Measurements from ENCODE around the gene EIF5A2. TPM values are rescaled to one million over a fixed set of nuclear protein-coding genes. Genes with fewer than 3 reads are reported as not detected.

EIF5A2 gene
- total RNA-seq, 1 donor from 2014 or later: 10.0 TPM

GRCh38 chr3:170866499-170866898 is 41.9 kb downstream of the EIF5A2 start:
- peaks cover 22% of the 10 kb centered on the region for H3K4me1 Mint-ChIP-seq (ENCODE audit: unreplicated experiment)
- no peak for TF ChIP-seq CTCF (conservative IDR thresholded peaks at IDR 0.05)
- peaks cover 31% of the 10 kb centered on the region for H3K36me3 Mint-ChIP-seq
- H3K4me3 Mint-ChIP-seq: no peak overlapping the region
- peaks cover 6% of the 10 kb centered on the region for H3K9me3 Mint-ChIP-seq
- no peak for DNase-seq (ENCODE audit: extremely low spot score, unreplicated experiment)
- no peak overlapping the region for H3K27ac Mint-ChIP-seq
- no peaks in the 10 kb centered on the region for H3K27me3 Mint-ChIP-seq

- Mint-ChIP-seq H3K4me3 (no peak overlapping the region), H3K27ac (no peak overlapping the region), H3K27me3 (no peaks in the 10 kb centered on the region), H3K9me3 (peaks cover 6% of the 10 kb centered on the region), H3K36me3 (peaks cover 31% of the 10 kb centered on the region), H3K4me1 (ENCODE audit: unreplicated experiment) (peaks cover 17% of the 10 kb centered on the region)
- no peak for TF ChIP-seq CTCF (conservative IDR thresholded peaks at IDR 0.05)
- no peak for DNase-seq (ENCODE audit: extremely low spot score, unreplicated experiment)
Measured at GRCh38 chr3:170865209-170866094, 43.0 kb downstream of the EIF5A2 start.

- no peak overlapping the region for H3K4me3 Mint-ChIP-seq
- no peak for DNase-seq (ENCODE audit: extremely low spot score, unreplicated experiment)
- H3K27ac Mint-ChIP-seq: no peak overlapping the region
- H3K9me3 Mint-ChIP-seq: peaks cover 6% of the 10 kb centered on the region
- H3K27me3 Mint-ChIP-seq: no peaks in the 10 kb centered on the region
- no peak for TF ChIP-seq CTCF (conservative IDR thresholded peaks at IDR 0.05)
- peaks cover 28% of the 10 kb centered on the region for H3K36me3 Mint-ChIP-seq
- H3K4me1 Mint-ChIP-seq (ENCODE audit: unreplicated experiment): peaks cover 9% of the 10 kb centered on the region
Measured at GRCh38 chr3:170864525-170865208, 43.8 kb downstream of the EIF5A2 start.

- Mint-ChIP-seq H3K27ac (no peak overlapping the region), H3K4me1 (ENCODE audit: unreplicated experiment) (peaks cover 7% of the 10 kb centered on the region), H3K9me3 (peaks cover 6% of the 10 kb centered on the region), H3K4me3 (no peak overlapping the region), H3K36me3 (peaks cover 25% of the 10 kb centered on the region), H3K27me3 (no peaks in the 10 kb centered on the region)
- DNase-seq (ENCODE audit: extremely low spot score, unreplicated experiment): no peak
- TF ChIP-seq CTCF (conservative IDR thresholded peaks at IDR 0.05): no peak
Measured at GRCh38 chr3:170863816-170864215, 44.6 kb downstream of the EIF5A2 start.

GRCh38 chr3:170862618-170863374 is 45.6 kb downstream of the EIF5A2 start:
- DNase-seq (ENCODE audit: extremely low spot score, unreplicated experiment): no peak
- Mint-ChIP-seq H3K36me3 (peaks cover 25% of the 10 kb centered on the region), H3K4me1 (ENCODE audit: unreplicated experiment) (peaks cover 7% of the 10 kb centered on the region), H3K27ac (no peak overlapping the region), H3K9me3 (peaks cover 6% of the 10 kb centered on the region), H3K4me3 (no peak overlapping the region), H3K27me3 (no peaks in the 10 kb centered on the region)
- TF ChIP-seq CTCF (conservative IDR thresholded peaks at IDR 0.05): no peak
